HG02943 (cell line): Measurements from ENCODE around the gene FBXO47.
"Not testable (repeated sequence)": the region's sequence is repeated elsewhere in the genome, so short reads cannot be mapped to it uniquely, and the experiment has no call there.

ENCODE experiments used
- ATAC-seq: cut with Tn5 transposase; IDR thresholded peaks from one replicate; pipeline ENCODE4 v1.9.1; 2021; ENCODE audit warnings: mild to moderate bottlenecking, low read depth, moderate library complexity; ENCODE audit not compliant: unreplicated experiment

FBXO47 gene

GRCh38 chr17:38922538-38923297 lies 44.5 kb downstream of the FBXO47 start:
- no peak for ATAC-seq

- no peak for ATAC-seq
These were observed 45.3 kb downstream of the FBXO47 start for GRCh38 chr17:38921756-38922411.

GRCh38 chr17:38920374-38921291 lies 46.6 kb downstream of the FBXO47 start:
- ATAC-seq, result no peak

- no peak for ATAC-seq
These were observed 47.7 kb downstream of the FBXO47 start for GRCh38 chr17:38919316-38920078.

GRCh38 chr17:38918916-38919315 lies 48.3 kb downstream of the FBXO47 start:
- no peak for ATAC-seq

GRCh38 chr17:38918129-38918913 lies 48.9 kb downstream of the FBXO47 start:
- ATAC-seq, result no peak

- ATAC-seq, result no peak
These were observed 49.9 kb downstream of the FBXO47 start for GRCh38 chr17:38917259-38917658.

GRCh38 chr17:38916771-38917170 lies 50.4 kb downstream of the FBXO47 start:
- no peak for ATAC-seq

- ATAC-seq, result no peak
These were observed 51.6 kb downstream of the FBXO47 start for GRCh38 chr17:38915639-38915995.

GRCh38 chr17:38914741-38915638 lies 52.2 kb downstream of the FBXO47 start:
- ATAC-seq, result no peak

- no peak for ATAC-seq
These were observed 54.9 kb downstream of the FBXO47 start for GRCh38 chr17:38912221-38912813.

GRCh38 chr17:38911731-38912081 lies 55.5 kb downstream of the FBXO47 start:
- not testable (repeated sequence) for ATAC-seq

- ATAC-seq, result no peak
These were observed 56.0 kb downstream of the FBXO47 start for GRCh38 chr17:38911081-38911730.

GRCh38 chr17:38910325-38910724 lies 56.9 kb downstream of the FBXO47 start:
- no peak for ATAC-seq

GRCh38 chr17:38908676-38909181 lies 58.5 kb downstream of the FBXO47 start:
- no peak for ATAC-seq

- ATAC-seq, result no peak
These were observed 59.1 kb downstream of the FBXO47 start for GRCh38 chr17:38907930-38908675.
